Right ventricle myocardium inferior (tissue), 1 donor: ENCODE results near the gene GPSM1. TPM values are rescaled to one million over a fixed set of nuclear protein-coding genes. Genes with fewer than 3 reads are reported as not detected.

Source experiments
- ATAC-seq: fragments of 200-7000 bp; cut with Tn5 transposase; one replicate; pipeline ENCODE4 v1.9.1; 2020; ENCODE audit warnings: mild to moderate bottlenecking, moderate library complexity
- DNase-seq: peaks from one replicate; pipeline ENCODE4 v3.0.0; 2021; ENCODE audit errors: missing footprints
- intact Hi-C: fragments of 100-400 bp; cut with DNase I; formaldehyde crosslinking; loops from one replicate; pipeline ENCODE4 v1.11.0; 2022
- total RNA-seq: library from RNA; stranded (reverse); fragmentation: NEBNext Ultra II Directional; extraction: Animal tissue kit (Norgen Biotek cat#: 25700); gene quantifications from one replicate; pipeline ENCODE4 v1.2.1, GENCODE V29; 2021
- donor health status: DM: no; HTN: yes; CAD: no; lungs with severe emphysema.

The GPSM1 gene
- total RNA-seq, 1 donor from 2014 or later: 48.6 TPM

GRCh38 chr9:136407911-136408310, 80.6 kb downstream of the GPSM1 start:
- intact Hi-C loops: no loop called here
- no peak for ATAC-seq
- DNase-seq: no peak

Other genes starting within 250 kb of the GPSM1 start
- gene NACC2, start 232.2 kb upstream of the GPSM1 start, total RNA-seq: 37.0 TPM
- 18.7 TPM for gene TMEM250, start 208.7 kb upstream of the GPSM1 start, total RNA-seq
- not detected for gene LHX3, start 122.4 kb upstream of the GPSM1 start, total RNA-seq
- 8.3 TPM for gene QSOX2, start 81.7 kb upstream of the GPSM1 start, total RNA-seq
- not detected for gene CCDC187, start 23.4 kb upstream of the GPSM1 start, total RNA-seq
- 40.6 TPM for gene DNLZ, start 36.2 kb downstream of the GPSM1 start, total RNA-seq
- 1.4 TPM for gene CARD9, start 46.1 kb downstream of the GPSM1 start, total RNA-seq
- gene SNAPC4, start 72.6 kb downstream of the GPSM1 start, total RNA-seq: 4.0 TPM
- gene ENTR1, start 83.1 kb downstream of the GPSM1 start, total RNA-seq: 23.7 TPM
- 71.8 TPM for gene PMPCA, start 83.1 kb downstream of the GPSM1 start, total RNA-seq
- gene INPP5E, start 112.3 kb downstream of the GPSM1 start, total RNA-seq: 10.8 TPM
- gene SEC16A, start 155.5 kb downstream of the GPSM1 start, total RNA-seq: 22.3 TPM
- 18.7 TPM for gene NOTCH1, start 218.5 kb downstream of the GPSM1 start, total RNA-seq